Caco-2 (cell line): ENCODE data around the gene TSEN2. TPM values are rescaled to one million over a fixed set of nuclear protein-coding genes. Genes with fewer than 3 reads are reported as not detected.

ENCODE experiments used
- BruUV-seq: library from RNA; stranded (reverse); fragments of 400-500 nt; replicated peaks from 2 replicates; lab custom pipeline; 2021; lab: Mats Ljungman, UMichigan
- CTCF ChIA-PET: fragments of 300-600 bp; sonication (Branson Sonifier 250); formaldehyde crosslinking; loops from one replicate; lab custom pipeline; 2022; ENCODE audit warnings: antibody characterized with exemption; lab: Charles Lee
- POLR2A ChIA-PET: fragments of 300-600 bp; sonication (Branson Sonifier 250); formaldehyde crosslinking; loops from one replicate; lab custom pipeline; 2022; ENCODE audit warnings: antibody characterized with exemption; lab: Charles Lee
- DNase-seq, 2 experiments: peaks; one replicate each; pipeline versions ENCODE4 v3.0.0 to v3.0.0-alpha.2; 2020 to 2022
- H3K27me3 ChIP-seq: replicated peaks from 2 replicates; pipeline ENCODE4 v1.6.0; 2011; ENCODE audit warnings: low read length; ENCODE audit not compliant: control insufficient read depth, insufficient read depth
- H3K36me3 ChIP-seq: 2 replicates; pipeline ENCODE4 v1.5.1; 2011; ENCODE audit warnings: low read length; ENCODE audit not compliant: control insufficient read depth, insufficient read depth
- H3K4me1 ChIP-seq: fragments of 250-450 bp; sonication (Bioruptor Pico); 2 replicates; pipeline ENCODE4 v1.5.1; 2020; ENCODE audit warnings: mild to moderate bottlenecking
- H3K4me3 ChIP-seq: 2 replicates; pipeline ENCODE4 v1.5.1; 2011; ENCODE audit warnings: low read depth, mild to moderate bottlenecking, control low read depth, low read length
- H3K9me3 ChIP-seq: fragments of 250-450 bp; sonication (Bioruptor Pico); 2 replicates; pipeline ENCODE4 v1.5.1; 2020; ENCODE audit warnings: mild to moderate bottlenecking, moderate library complexity
- H3K27ac Mint-ChIP-seq: one replicate; pipeline ENCODE4 v1.8.0; 2022; ENCODE audit warnings: mixed read lengths; ENCODE audit not compliant: unreplicated experiment
- H3K27me3 Mint-ChIP-seq: one replicate; pipeline ENCODE4 v1.8.0; 2022; ENCODE audit warnings: mixed read lengths; ENCODE audit not compliant: insufficient read depth, unreplicated experiment
- H3K36me3 Mint-ChIP-seq: one replicate; pipeline ENCODE4 v1.8.0; 2022; ENCODE audit warnings: mild to moderate bottlenecking, mixed read lengths; ENCODE audit not compliant: insufficient read depth, unreplicated experiment
- H3K4me1 Mint-ChIP-seq: one replicate; pipeline ENCODE4 v1.8.0; 2022; ENCODE audit warnings: low read depth, mixed read lengths; ENCODE audit not compliant: unreplicated experiment
- H3K4me3 Mint-ChIP-seq: one replicate; pipeline ENCODE4 v1.8.0; 2022; ENCODE audit warnings: mild to moderate bottlenecking, moderate library complexity, mixed read lengths; ENCODE audit not compliant: unreplicated experiment
- H3K9me3 Mint-ChIP-seq: one replicate; pipeline ENCODE4 v1.8.0; 2022; ENCODE audit warnings: mixed read lengths; ENCODE audit not compliant: unreplicated experiment
- CTCF ChIP-seq, 2 experiments: fragments of 200-600 bp in 1 of 2; IDR thresholded peaks; 1 replicate in 1 of 2; 2 replicates in 1 of 2; pipeline versions ENCODE4 v1.5.1 to v1.8.0; 2011 to 2022; ENCODE audit warnings: antibody characterized with exemption in 1 of 2, control low read depth in 1 of 2, inconsistent platforms in 1 of 2, low read depth in 1 of 2, low read length in 1 of 2, mild to moderate bottlenecking in 1 of 2, moderate library complexity in 1 of 2; ENCODE audit not compliant: insufficient read depth in 1 of 2, severe bottlenecking in 1 of 2, unreplicated experiment in 1 of 2
- intact Hi-C: fragments of 100-400 bp; cut with micrococcal nuclease; formaldehyde crosslinking; loops from one replicate; pipeline ENCODE4 v1.10.0; 2022; ENCODE audit not compliant: unreplicated experiment
- total RNA-seq: library from RNA; stranded (reverse); gene quantifications from 2 replicates; pipeline ENCODE4 v1.2.3, GENCODE V29; 2022

TSEN2 gene
- total RNA-seq, 1 experiment from 2014 or later: 19.6 TPM

DNA sequence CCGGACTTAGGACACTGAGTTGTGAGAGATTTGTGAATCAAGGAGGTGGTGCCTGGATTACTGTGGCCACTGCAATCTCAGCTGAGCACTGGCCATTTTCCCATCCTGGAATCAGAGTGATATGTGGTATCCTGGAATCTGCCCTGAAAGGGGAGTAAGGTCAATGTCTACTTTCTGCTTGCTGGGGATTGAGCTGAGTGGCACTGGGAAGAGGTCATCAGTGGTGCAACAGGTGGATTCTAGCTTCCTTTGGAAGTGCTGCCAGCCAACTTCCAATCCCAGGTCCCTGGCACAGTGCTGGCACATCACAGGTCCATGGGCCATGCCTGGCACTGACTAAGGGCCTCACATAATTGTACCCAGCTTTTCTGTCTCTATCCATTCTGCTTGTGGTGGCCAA, 20.6 kb upstream of the TSEN2 start:
- H3K9me3 ChIP-seq: no peaks in the 10 kb centered on the region
- no peak overlapping the region for H3K4me3 ChIP-seq
- intact Hi-C loops: loop anchor here (2.0 kb wide), 1 partner anchor 19 kb away; no protein-coding TSS in a partner anchor
- no peaks in the 10 kb centered on the region for H3K27me3 Mint-ChIP-seq
- no peaks in the 10 kb centered on the region for H3K9me3 Mint-ChIP-seq
- peaks cover 20% of the 10 kb centered on the region for H3K4me1 ChIP-seq
- ChIA-PET POLR2A (no interaction called here), CTCF (no interaction called here)
- TF ChIP-seq CTCF (IDR thresholded peaks at IDR 0.05; ENCODE audit: insufficient read depth in 1 of 2, low read depth in 1 of 2, low read length in 1 of 2, severe bottlenecking in 1 of 2, unreplicated experiment in 1 of 2): no peak
- H3K4me1 Mint-ChIP-seq: no peaks in the 10 kb centered on the region
- H3K36me3 ChIP-seq: no peaks in the 10 kb centered on the region
- no peak overlapping the region for H3K27ac Mint-ChIP-seq
- no peak overlapping the region for H3K4me3 Mint-ChIP-seq
- no peaks in the 10 kb centered on the region for H3K27me3 ChIP-seq
- DNase-seq: no peak
- BruUV-seq: no TSS peak
- H3K36me3 Mint-ChIP-seq: no peaks in the 10 kb centered on the region

DNA sequence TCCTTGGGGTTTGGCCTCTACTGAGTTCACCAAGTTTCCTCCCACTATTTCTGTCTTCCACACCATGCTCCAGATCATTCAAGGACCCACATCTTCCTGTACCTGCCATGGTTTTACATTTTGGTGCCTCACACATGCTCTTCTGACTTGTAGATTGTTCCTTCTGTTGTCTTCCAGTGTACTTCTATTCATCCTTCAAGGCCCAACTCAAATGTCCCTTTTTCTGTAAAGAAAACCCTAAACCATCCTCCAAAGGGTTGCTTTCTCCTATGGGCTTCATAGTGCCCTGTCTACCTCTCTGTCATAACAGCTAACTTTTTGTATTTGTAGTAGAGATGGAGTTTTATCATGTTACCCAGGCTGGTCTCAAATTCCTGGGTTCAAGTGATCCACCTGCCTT, 20.1 kb upstream of the TSEN2 start:
- Mint-ChIP-seq H3K27me3 (no peaks in the 10 kb centered on the region), H3K27ac (no peak overlapping the region), H3K4me1 (no peaks in the 10 kb centered on the region), H3K36me3 (no peaks in the 10 kb centered on the region), H3K9me3 (no peaks in the 10 kb centered on the region), H3K4me3 (no peak overlapping the region)
- ChIA-PET CTCF (no interaction called here), POLR2A (no interaction called here)
- no peak for TF ChIP-seq CTCF (IDR thresholded peaks at IDR 0.05; ENCODE audit: insufficient read depth in 1 of 2, low read depth in 1 of 2, low read length in 1 of 2, severe bottlenecking in 1 of 2, unreplicated experiment in 1 of 2)
- DNase-seq: no peak
- no TSS peak for BruUV-seq
- Histone ChIP-seq H3K4me1 (peaks cover 20% of the 10 kb centered on the region), H3K9me3 (no peaks in the 10 kb centered on the region), H3K36me3 (no peaks in the 10 kb centered on the region), H3K27me3 (no peaks in the 10 kb centered on the region), H3K4me3 (no peak overlapping the region)
- intact Hi-C loops: loop anchor here (2.0 kb wide), 1 partner anchor 19 kb away; no protein-coding TSS in a partner anchor

DNA sequence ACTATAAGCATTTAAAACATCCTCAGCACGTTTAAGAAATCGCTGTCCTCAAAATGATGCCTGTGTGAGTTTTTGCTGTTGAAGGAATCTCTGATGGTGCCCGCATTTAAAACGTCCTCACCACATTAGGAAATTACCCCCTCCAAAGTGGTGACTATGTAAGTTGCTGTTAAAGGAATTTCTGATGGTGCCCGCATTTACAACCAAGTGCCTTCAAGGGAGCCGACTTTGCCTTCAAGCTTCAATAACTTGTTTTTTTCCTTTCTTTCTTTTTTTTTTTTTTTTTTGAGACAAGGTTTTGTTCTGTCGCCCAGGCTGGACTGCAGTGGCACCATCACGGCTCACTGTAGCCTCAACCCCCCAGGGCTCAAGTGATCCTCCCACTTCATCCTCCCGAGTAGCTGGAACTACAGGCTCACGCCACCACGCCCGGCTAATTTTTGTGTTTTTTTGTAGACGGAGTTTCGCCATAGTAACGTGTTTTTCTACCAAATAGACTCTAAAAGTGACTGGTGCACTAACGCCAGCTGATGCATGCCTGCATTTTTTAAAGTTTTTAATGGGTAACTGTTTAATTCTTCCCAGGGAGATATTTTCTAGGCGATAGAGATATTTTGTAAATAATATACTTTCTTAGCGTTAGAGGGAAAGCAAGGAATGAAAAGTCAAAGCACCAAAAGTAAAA, 19.0 kb upstream of the TSEN2 start:
- TF ChIP-seq CTCF (IDR thresholded peaks at IDR 0.05; ENCODE audit: insufficient read depth in 1 of 2, low read depth in 1 of 2, low read length in 1 of 2, severe bottlenecking in 1 of 2, unreplicated experiment in 1 of 2): no peak
- Mint-ChIP-seq H3K9me3 (no peaks in the 10 kb centered on the region), H3K4me3 (no peak overlapping the region), H3K4me1 (no peaks in the 10 kb centered on the region), H3K36me3 (no peaks in the 10 kb centered on the region), H3K27ac (no peak overlapping the region), H3K27me3 (no peaks in the 10 kb centered on the region)
- intact Hi-C loops: loop anchor here (2.0 kb wide), 1 partner anchor 20 kb away; no protein-coding TSS in a partner anchor
- no peaks in the 10 kb centered on the region for H3K9me3 ChIP-seq
- no peak overlapping the region for H3K4me3 ChIP-seq
- ChIA-PET CTCF (interaction anchor here (0.6 kb wide), 1 partner anchor 1714 kb away, joined by 3 read pairs; no protein-coding TSS in a partner anchor), POLR2A (interaction anchor here (1.1 kb wide), 1 partner anchor 19 kb away, joined by 3 read pairs; the partner anchor contains the start of gene TSEN2)
- peaks cover 20% of the 10 kb centered on the region for H3K4me1 ChIP-seq
- H3K27me3 ChIP-seq: no peaks in the 10 kb centered on the region
- no TSS peak for BruUV-seq
- H3K36me3 ChIP-seq: no peaks in the 10 kb centered on the region
- DNase-seq: no peak
